Liver (tissue), 3 donors: ENCODE data around the gene FBXL4.

Experiments
- ATF3 ChIP-seq: IDR thresholded peaks from 2 replicates; pipeline ENCODE4 v1.6.1; 2016; ENCODE audit warnings: antibody characterized with exemption
- CTCF ChIP-seq: fragments of 150-350 bp; IDR thresholded peaks from 2 replicates; pipeline ENCODE4 v1.5.1; 2017; ENCODE audit warnings: improper control_type of control experiment, low read depth, low read length; ENCODE audit not compliant: missing input control
- EGR1 ChIP-seq, 2 donors: IDR thresholded peaks; 2 replicates each; pipeline ENCODE4 v1.6.1; 2016 to 2018; ENCODE audit warnings: antibody characterized with exemption in 2 of 2, low read depth in 2 of 2
- FOXA1 ChIP-seq: IDR thresholded peaks from 2 replicates; pipeline ENCODE4 v1.6.1; 2016; ENCODE audit warnings: antibody characterized with exemption
- JUND ChIP-seq, 2 donors: IDR thresholded peaks; 2 replicates each; pipeline ENCODE4 v1.6.1; 2016; ENCODE audit warnings: antibody characterized with exemption in 2 of 2
- REST ChIP-seq: IDR thresholded peaks from 2 replicates; pipeline ENCODE4 v1.6.1; 2016; ENCODE audit warnings: antibody characterized with exemption, mild to moderate bottlenecking
- SP1 ChIP-seq: IDR thresholded peaks from 2 replicates; pipeline ENCODE4 v1.6.1; 2018; ENCODE audit warnings: antibody characterized with exemption, mild to moderate bottlenecking
- TAF1 ChIP-seq: conservative IDR thresholded peaks from 2 replicates; pipeline ENCODE4 v1.6.1; 2016; ENCODE audit warnings: antibody characterized with exemption, mild to moderate bottlenecking
- donor health status: healthy.
- donor health status: healthy.

GRCh38 chr6:98995116-98995515 is 47.4 kb upstream of the FBXL4 start:
- TF ChIP-seq CTCF (no peak), SP1 (no peak), ATF3 (no peak), JUND (IDR thresholded peaks at IDR 0.05) (no peak), TAF1 (no peak), FOXA1 (no peak), REST (no peak), EGR1 (IDR thresholded peaks at IDR 0.05; ENCODE audit: low read depth in 2 of 2) (no peak)
